Measurements from ENCODE around the gene YBX3. TPM values are rescaled to one million over a fixed set of nuclear protein-coding genes. Genes with fewer than 3 reads are reported as not detected.

Gene YBX3
- total and polyA plus RNA-seq, 2 donors (not counting 1 experiment from before 2014, with no cell fraction given), result 60.8 to 191 TPM

GRCh38 chr12:10697156-10697555 is 26.0 kb downstream of the YBX3 start:
- Histone ChIP-seq H3K36me3 (replicated peaks in 1 of 2; ENCODE audit: control extremely low read depth in 1 of 2, control insufficient read depth in 1 of 2, extremely low read depth in 1 of 2, insufficient read depth in 2 of 2, low read length in 1 of 2) (peaks cover 2 to 17% of the 10 kb centered on the region in 2 experiments), H3K27ac (ENCODE audit: low read length in 2 of 2) (no peak overlapping the region), H2AFZ (ENCODE audit: insufficient read depth, low read depth, low read length, poor library complexity, severe bottlenecking) (no peak overlapping the region), H3K4me1 (ENCODE audit: control insufficient read depth in 2 of 2, insufficient read depth in 2 of 2, low read length in 2 of 2) (no peaks in the 10 kb centered on the region), H3K4me2 (replicated peaks; ENCODE audit: low read depth, low read length, poor library complexity, severe bottlenecking) (no peak overlapping the region), H3K27me3 (replicated peaks in 1 of 4; ENCODE audit: control extremely low read depth in 1 of 4, control insufficient read depth in 3 of 4, insufficient read depth in 4 of 4, low read length in 3 of 4) (no peaks in the 10 kb centered on the region), H4K20me1 (ENCODE audit: control insufficient read depth, insufficient read depth, low read length, poor library complexity, severe bottlenecking) (no peaks in the 10 kb centered on the region), H3K79me2 (ENCODE audit: control insufficient read depth, insufficient read depth, low read length) (no peaks in the 10 kb centered on the region), H3K4me3 (ENCODE audit: control extremely low read depth in 1 of 5, extremely low read depth in 1 of 5, insufficient read depth in 1 of 5, low read depth in 2 of 5, low read length in 4 of 5) (no peak overlapping the region), H3K9ac (ENCODE audit: low read length) (no peak overlapping the region), H3K9me3 (ENCODE audit: control extremely low read depth in 1 of 3, control insufficient read depth in 2 of 3, insufficient read depth in 1 of 3, low read length in 2 of 3) (no peaks in the 10 kb centered on the region)
- DNase-seq, result no peak
- 94% methylated on average over 2 of the region's 2 CpGs for WGBS (ENCODE audit: insufficient coverage)
- Mint-ChIP-seq H3K4me3 (no peak overlapping the region), H3K27ac (no peak overlapping the region), H3K27me3 (no peaks in the 10 kb centered on the region), H3K9me3 (ENCODE audit: insufficient read depth) (no peaks in the 10 kb centered on the region), H3K4me1 (peaks cover 5% of the 10 kb centered on the region)
- no peak for ATAC-seq (ENCODE audit: low read depth)
- TF ChIP-seq CTCF (IDR thresholded peaks at IDR 0.05) (no peak), EZH2 (IDR thresholded peaks at IDR 0.05; ENCODE audit: borderline replicate concordance, insufficient read depth, low read depth, low read length, poor library complexity, severe bottlenecking) (no peak)
- ChIA-PET POLR2A (no interaction called here), CTCF (interaction anchor here (0.5 kb wide), 1 partner anchor 787 kb away, joined by 4 read pairs; no protein-coding TSS in a partner anchor)
- intact Hi-C loops (cut with micrococcal nuclease), result no loop called here

GRCh38 chr12:10690906-10691305 is 32.2 kb downstream of the YBX3 start:
- peaks cover 6% of the 10 kb centered on the region for H3K27me3 Mint-ChIP-seq
- DNase-seq (no peak), ATAC-seq (ENCODE audit: low read depth) (no peak)
- no peak overlapping the region for H3K4me2 ChIP-seq (replicated peaks; ENCODE audit: low read depth, low read length, poor library complexity, severe bottlenecking)
- ChIA-PET CTCF (no interaction called here), POLR2A (no interaction called here)
- no peaks in the 10 kb centered on the region for H3K4me1 Mint-ChIP-seq
- H4K20me1 ChIP-seq (ENCODE audit: control insufficient read depth, insufficient read depth, low read length, poor library complexity, severe bottlenecking), result no peaks in the 10 kb centered on the region
- no peaks in the 10 kb centered on the region for H3K36me3 ChIP-seq (replicated peaks in 1 of 2; ENCODE audit: control extremely low read depth in 1 of 2, control insufficient read depth in 1 of 2, extremely low read depth in 1 of 2, insufficient read depth in 2 of 2, low read length in 1 of 2)
- peaks cover 3% of the 10 kb centered on the region for H3K9me3 Mint-ChIP-seq (ENCODE audit: insufficient read depth)
- H3K79me2 ChIP-seq (ENCODE audit: control insufficient read depth, insufficient read depth, low read length), result no peaks in the 10 kb centered on the region
- H2AFZ ChIP-seq (ENCODE audit: insufficient read depth, low read depth, low read length, poor library complexity, severe bottlenecking), result no peak overlapping the region
- 100% methylated on average over 1 of the region's 2 CpGs for WGBS (ENCODE audit: insufficient coverage)
- no peak for TF ChIP-seq CTCF (IDR thresholded peaks at IDR 0.05)
- TF ChIP-seq EZH2 (IDR thresholded peaks at IDR 0.05; ENCODE audit: borderline replicate concordance, insufficient read depth, low read depth, low read length, poor library complexity, severe bottlenecking), result no peak
- H3K4me3 ChIP-seq (ENCODE audit: control extremely low read depth in 1 of 5, extremely low read depth in 1 of 5, insufficient read depth in 1 of 5, low read depth in 2 of 5, low read length in 4 of 5), result no peak overlapping the region
- H3K4me1 ChIP-seq (ENCODE audit: control insufficient read depth in 2 of 2, insufficient read depth in 2 of 2, low read length in 2 of 2), result no peaks in the 10 kb centered on the region
- no peak overlapping the region for H3K27ac Mint-ChIP-seq
- H3K27ac ChIP-seq (ENCODE audit: low read length in 2 of 2), result no peak overlapping the region
- intact Hi-C loops (cut with micrococcal nuclease), result no loop called here
- H3K27me3 ChIP-seq (replicated peaks in 1 of 4; ENCODE audit: control extremely low read depth in 1 of 4, control insufficient read depth in 3 of 4, insufficient read depth in 4 of 4, low read length in 3 of 4), result no peaks in the 10 kb centered on the region
- no peak overlapping the region for H3K9ac ChIP-seq (ENCODE audit: low read length)
- no peak overlapping the region for H3K4me3 Mint-ChIP-seq
- H3K9me3 ChIP-seq (ENCODE audit: control extremely low read depth in 1 of 3, control insufficient read depth in 2 of 3, insufficient read depth in 1 of 3, low read length in 2 of 3), result peaks cover 0 to 5% (median 0%) of the 10 kb centered on the region in 3 donors
